Keratinocyte (primary cell): ENCODE measurements around the gene KRT40.

ENCODE experiments used
- EZH2 ChIP-seq: IDR thresholded peaks from one replicate; pipeline ENCODE4 v1.6.1; 2012; ENCODE audit warnings: inconsistent platforms, mild to moderate bottlenecking, low read length, moderate library complexity
- TF ChIP-seq, protein P1 (sequence below), 3 experiments: IDR thresholded peaks in 1 of 3; conservative IDR thresholded peaks in 1 of 3; optimal IDR thresholded peaks in 1 of 3; 2 replicates in 2 of 3; 3 replicates in 1 of 3; pipeline versions ENCODE3 to v1.5.1; 2011; ENCODE audit warnings: low read length in 3 of 3, mild to moderate bottlenecking in 3 of 3, moderate library complexity in 2 of 3, control low read depth in 1 of 3, inconsistent platforms in 1 of 3; ENCODE audit not compliant: insufficient read depth in 2 of 3; ENCODE audit errors: extremely low read depth in 1 of 3

DNA sequence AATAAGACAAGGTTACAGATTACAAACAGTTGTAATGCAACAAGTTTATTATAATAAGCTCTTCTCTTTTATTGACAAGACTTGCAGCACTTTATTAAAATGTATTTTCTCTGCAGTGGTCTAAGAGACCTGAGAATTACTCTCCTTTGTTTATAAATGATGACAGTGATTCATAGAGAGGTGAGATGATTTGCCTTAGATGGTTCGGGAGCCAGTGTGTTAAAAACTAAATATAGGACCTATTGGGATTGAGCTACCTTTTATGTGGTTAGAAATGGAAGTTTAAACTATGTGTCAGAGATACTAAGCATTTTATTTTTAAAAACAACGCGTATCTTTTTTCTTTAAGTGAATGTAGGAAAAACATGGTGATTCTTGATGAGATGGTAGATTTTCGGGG is 12.7 kb upstream of the KRT40 start:
- TF ChIP-seq, protein P1, sequence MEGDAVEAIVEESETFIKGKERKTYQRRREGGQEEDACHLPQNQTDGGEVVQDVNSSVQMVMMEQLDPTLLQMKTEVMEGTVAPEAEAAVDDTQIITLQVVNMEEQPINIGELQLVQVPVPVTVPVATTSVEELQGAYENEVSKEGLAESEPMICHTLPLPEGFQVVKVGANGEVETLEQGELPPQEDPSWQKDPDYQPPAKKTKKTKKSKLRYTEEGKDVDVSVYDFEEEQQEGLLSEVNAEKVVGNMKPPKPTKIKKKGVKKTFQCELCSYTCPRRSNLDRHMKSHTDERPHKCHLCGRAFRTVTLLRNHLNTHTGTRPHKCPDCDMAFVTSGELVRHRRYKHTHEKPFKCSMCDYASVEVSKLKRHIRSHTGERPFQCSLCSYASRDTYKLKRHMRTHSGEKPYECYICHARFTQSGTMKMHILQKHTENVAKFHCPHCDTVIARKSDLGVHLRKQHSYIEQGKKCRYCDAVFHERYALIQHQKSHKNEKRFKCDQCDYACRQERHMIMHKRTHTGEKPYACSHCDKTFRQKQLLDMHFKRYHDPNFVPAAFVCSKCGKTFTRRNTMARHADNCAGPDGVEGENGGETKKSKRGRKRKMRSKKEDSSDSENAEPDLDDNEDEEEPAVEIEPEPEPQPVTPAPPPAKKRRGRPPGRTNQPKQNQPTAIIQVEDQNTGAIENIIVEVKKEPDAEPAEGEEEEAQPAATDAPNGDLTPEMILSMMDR (optimal IDR thresholded peaks at IDR 0.05 in 1 of 3, IDR thresholded peaks at IDR 0.05 in 1 of 3, conservative IDR thresholded peaks at IDR 0.05 in 1 of 3; ENCODE audit: extremely low read depth in 1 of 3, insufficient read depth in 2 of 3, low read length in 3 of 3): no peak
- no peak for TF ChIP-seq EZH2
